ENCODE data around the gene TMEM119. TPM values are rescaled to one million over a fixed set of nuclear protein-coding genes. Genes with fewer than 3 reads are reported as not detected.
A peak's percentile ranks its signal among the peaks of the same experiment; 100 is the strongest.

Gene TMEM119
- total and polyA plus RNA-seq, 9 of the 15 experiments (the other 6 are each of a cell fraction or from before 2014, with no cell fraction given) = 0.18 TPM; not detected in 8

- H3K79me2 ChIP-seq (ENCODE audit: control insufficient read depth, insufficient read depth, low read length) = no peaks in the 10 kb centered on the region
- H3K36me3 ChIP-seq (ENCODE audit: control insufficient read depth, insufficient read depth, low read length) = no peaks in the 10 kb centered on the region
- DNase-seq (ENCODE audit: extremely low read depth in 1 of 4, low spot score in 3 of 4) (no peak), ATAC-seq (no peak), FAIRE-seq (no peak)
- no peak overlapping the region for H3K9ac ChIP-seq (ENCODE audit: insufficient read depth in 1 of 2, low read depth in 2 of 2, low read length in 2 of 2)
- no peak overlapping the region for H2AFZ ChIP-seq (ENCODE audit: low read depth, low read length)
- no peaks in the 10 kb centered on the region for H3K9me1 ChIP-seq (ENCODE audit: control insufficient read depth, insufficient read depth, low read length)
- CTCF ChIA-PET (ENCODE audit: low intra/inter-chr PET ratio) = no interaction called here
- WGBS (ENCODE audit: insufficient coverage, low coverage, missing lambda C conversion rate) = 13% methylated on average over 4 of the region's 4 CpGs
- no peaks in the 10 kb centered on the region for H4K20me1 ChIP-seq (replicated peaks; ENCODE audit: control insufficient read depth, insufficient read depth, low read length)
- peaks cover 13 to 20% of the 10 kb centered on the region in 2 experiments for H3K4me1 ChIP-seq (replicated peaks in 1 of 2; ENCODE audit: control insufficient read depth in 2 of 2, insufficient read depth in 2 of 2, low read length in 2 of 2)
- no TSS peak for BruUV-seq (replicated peaks)
- POLR2A ChIA-PET = interaction anchor here (1.9 kb wide), 1 partner anchor 14 kb away, joined by 8 read pairs; no protein-coding TSS in a partner anchor
- intact Hi-C loops (cut with micrococcal nuclease) = no loop called here
- H3K4me2 ChIP-seq (ENCODE audit: insufficient read depth, low read length) = no peak overlapping the region
- H3K4me3 ChIP-seq = no peak overlapping the region
- H3K27ac ChIP-seq (ENCODE audit: extremely low read depth, low read depth, low read length) = no peak overlapping the region
- H3K9me3 ChIP-seq (replicated peaks; ENCODE audit: control insufficient read depth, insufficient read depth, low read depth, low read length) = no peaks in the 10 kb centered on the region
- H3K27me3 ChIP-seq (ENCODE audit: control insufficient read depth in 2 of 2, insufficient read depth in 2 of 2, low read length in 2 of 2) = no peaks in the 10 kb centered on the region
- in situ Hi-C loops (cut with MboI) = no loop called here
- TF ChIP-seq ZNF512 (tag; IDR thresholded peaks at IDR 0.05) (no peak), SMARCA5 (IDR thresholded peaks at IDR 0.05) (peak; percentile 74; the same call in 1 of the 2 replicates), ELK3 (CRISPR knock-in tag; IDR thresholded peaks at IDR 0.05) (no peak), MCM3 (IDR thresholded peaks at IDR 0.05) (no peak), BCOR (IDR thresholded peaks at IDR 0.05) (peak; percentile 94), HDAC2 (IDR thresholded peaks at IDR 0.05) (0 out of 2 replicates have a peak, but pooled peaks have one; percentile 40), PTBP1 (IDR thresholded peaks at IDR 0.05; ENCODE audit: low read depth, low read length) (peak; percentile 62; the same call in 1 of the 2 replicates), RBM25 (IDR thresholded peaks at IDR 0.05; ENCODE audit: low read depth, low read length, severe bottlenecking) (peak; percentile 96), ZNF79 (CRISPR knock-in tag; IDR thresholded peaks at IDR 0.05; ENCODE audit: low read depth) (no peak), CBX1 (IDR thresholded peaks at IDR 0.05; ENCODE audit: low read depth) (peak; percentile 61; the same call in 1 of the 2 replicates), CHD4 (IDR thresholded peaks at IDR 0.05; ENCODE audit: insufficient read depth, insufficient replicate concordance, low read depth, low read length, poor library complexity, severe bottlenecking) (peak; percentile 57), FOXA3 (CRISPR knock-in tag; conservative IDR thresholded peaks at IDR 0.05 in 1 of 2, IDR thresholded peaks at IDR 0.05 in 1 of 2) (no peak), KDM1A (IDR thresholded peaks at IDR 0.05) (peak; percentile 48 to 80; a peak in 2 of 4 replicates), RCOR1 (IDR thresholded peaks at IDR 0.05; ENCODE audit: borderline replicate concordance in 1 of 2, low read depth in 2 of 2, low read length in 2 of 2) (0 out of 4 replicates have a peak, but pooled peaks of 1 of the 2 experiments have one; percentile 35), JUNB (CRISPR knock-in tag; conservative IDR thresholded peaks at IDR 0.05) (no peak), ZNF609 (CRISPR knock-in tag; IDR thresholded peaks at IDR 0.05; ENCODE audit: borderline replicate concordance) (no peak), ZFP36 (IDR thresholded peaks at IDR 0.05; ENCODE audit: low read depth, low read length, partially characterized antibody) (peak; percentile 87)
Measured at GRCh38 chr12:108614041-108614440, 16.2 kb upstream of the TMEM119 start.
